ENCODE data around the gene SCRN2.

SCRN2 gene

DNA sequence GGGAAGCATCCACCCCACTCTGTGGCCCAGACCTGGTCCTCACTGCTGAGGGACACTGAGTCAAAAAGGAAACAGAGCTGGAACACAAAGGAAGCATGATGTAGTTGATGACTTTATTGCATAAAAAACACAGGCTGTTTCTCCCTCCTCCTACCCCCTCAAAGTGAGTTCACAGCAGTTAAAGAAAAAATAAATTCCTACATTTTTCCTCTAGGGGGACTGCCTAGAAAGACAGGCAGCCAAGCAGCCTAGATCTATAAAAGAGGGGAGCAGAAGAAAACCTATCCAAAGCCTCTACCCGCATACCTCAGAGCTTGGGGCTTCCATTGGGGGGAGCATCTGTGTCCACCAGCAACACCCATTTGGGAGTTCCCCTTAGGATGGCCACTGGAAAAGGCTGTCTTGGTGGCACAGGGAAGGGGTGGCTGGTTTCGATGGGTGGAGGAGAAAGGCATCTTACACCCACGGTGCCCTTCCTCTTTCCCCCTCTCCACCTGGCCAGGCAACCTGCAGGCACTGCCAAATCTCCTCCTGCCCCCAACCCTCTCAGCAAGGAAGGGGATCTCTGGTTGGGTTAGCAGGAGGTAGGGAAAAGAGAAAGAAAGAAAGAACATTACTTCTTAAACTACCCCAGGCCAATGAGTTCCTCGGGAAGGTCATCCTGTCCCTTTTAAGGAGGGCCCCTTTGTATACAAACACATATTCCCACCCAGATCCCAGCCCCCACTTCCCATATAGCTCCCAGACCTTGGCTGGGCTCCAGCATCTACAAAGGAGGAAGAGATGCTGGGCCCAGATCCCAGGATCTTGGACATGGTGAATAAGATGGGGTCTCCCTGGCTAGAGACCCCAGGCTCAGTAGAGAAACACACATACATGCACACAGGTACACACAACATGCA lies 4.0 kb upstream of the SCRN2 start:
- no peak overlapping the region for H3K27ac Mint-ChIP-seq
- no peak for DNase-seq
- no peak overlapping the region for H3K4me3 Mint-ChIP-seq
- no peaks in the 10 kb centered on the region for H3K9me3 Mint-ChIP-seq
- H3K4me1 Mint-ChIP-seq (ENCODE audit: low read depth), result peaks cover 31% of the 10 kb centered on the region
- peaks cover 64% of the 10 kb centered on the region for H3K27me3 Mint-ChIP-seq
- H3K36me3 Mint-ChIP-seq (ENCODE audit: low read depth), result peaks cover 4% of the 10 kb centered on the region

DNA sequence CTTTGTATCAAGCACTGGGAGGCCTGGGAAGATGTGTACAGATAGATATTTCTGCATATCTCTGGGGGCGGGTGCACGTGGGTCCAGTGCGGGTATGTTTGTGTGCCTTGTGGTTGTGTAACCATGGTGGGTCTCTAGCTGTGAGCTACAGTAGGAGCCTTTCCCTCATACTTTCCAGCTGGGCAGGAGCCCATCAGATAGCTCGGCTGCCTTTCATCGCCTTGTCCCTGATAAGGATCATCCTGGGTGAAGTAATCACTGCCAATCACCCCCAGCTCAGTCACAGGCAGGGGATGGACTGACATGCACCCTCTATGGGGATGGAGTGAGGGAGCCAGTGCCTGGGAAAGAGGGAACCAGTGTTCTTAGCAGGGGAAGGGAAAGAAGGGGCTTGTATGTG lies 3.2 kb upstream of the SCRN2 start:
- Mint-ChIP-seq H3K27me3 (peaks cover 56% of the 10 kb centered on the region), H3K4me3 (no peak overlapping the region), H3K9me3 (no peaks in the 10 kb centered on the region), H3K27ac (no peak overlapping the region), H3K4me1 (ENCODE audit: low read depth) (peaks cover 34% of the 10 kb centered on the region), H3K36me3 (ENCODE audit: low read depth) (peaks cover 4% of the 10 kb centered on the region)
- no peak for DNase-seq

DNA sequence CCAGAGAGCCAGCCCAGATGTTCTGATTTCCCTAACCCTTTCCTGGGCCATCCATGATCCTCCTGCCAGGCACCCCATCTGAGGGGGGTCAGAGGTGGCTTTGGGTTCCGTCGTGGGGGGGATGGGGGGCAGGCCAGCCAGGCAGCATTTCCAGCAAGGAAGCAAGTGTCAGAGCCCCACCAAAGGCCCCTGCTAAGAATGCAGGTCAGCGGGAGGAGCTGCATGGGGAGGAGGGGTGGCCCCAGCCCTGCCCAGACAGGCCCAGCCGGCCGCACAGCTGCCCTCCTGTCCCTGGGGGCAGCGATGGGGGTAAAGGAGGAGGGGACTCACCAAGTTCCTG lies 2.3 kb upstream of the SCRN2 start:
- DNase-seq, result no peak
- H3K36me3 Mint-ChIP-seq (ENCODE audit: low read depth), result peaks cover 10% of the 10 kb centered on the region
- peaks cover 37% of the 10 kb centered on the region for H3K4me1 Mint-ChIP-seq (ENCODE audit: low read depth)
- H3K4me3 Mint-ChIP-seq, result no peak overlapping the region
- peaks cover 47% of the 10 kb centered on the region for H3K27me3 Mint-ChIP-seq
- no peaks in the 10 kb centered on the region for H3K9me3 Mint-ChIP-seq
- H3K27ac Mint-ChIP-seq, result no peak overlapping the region

DNA sequence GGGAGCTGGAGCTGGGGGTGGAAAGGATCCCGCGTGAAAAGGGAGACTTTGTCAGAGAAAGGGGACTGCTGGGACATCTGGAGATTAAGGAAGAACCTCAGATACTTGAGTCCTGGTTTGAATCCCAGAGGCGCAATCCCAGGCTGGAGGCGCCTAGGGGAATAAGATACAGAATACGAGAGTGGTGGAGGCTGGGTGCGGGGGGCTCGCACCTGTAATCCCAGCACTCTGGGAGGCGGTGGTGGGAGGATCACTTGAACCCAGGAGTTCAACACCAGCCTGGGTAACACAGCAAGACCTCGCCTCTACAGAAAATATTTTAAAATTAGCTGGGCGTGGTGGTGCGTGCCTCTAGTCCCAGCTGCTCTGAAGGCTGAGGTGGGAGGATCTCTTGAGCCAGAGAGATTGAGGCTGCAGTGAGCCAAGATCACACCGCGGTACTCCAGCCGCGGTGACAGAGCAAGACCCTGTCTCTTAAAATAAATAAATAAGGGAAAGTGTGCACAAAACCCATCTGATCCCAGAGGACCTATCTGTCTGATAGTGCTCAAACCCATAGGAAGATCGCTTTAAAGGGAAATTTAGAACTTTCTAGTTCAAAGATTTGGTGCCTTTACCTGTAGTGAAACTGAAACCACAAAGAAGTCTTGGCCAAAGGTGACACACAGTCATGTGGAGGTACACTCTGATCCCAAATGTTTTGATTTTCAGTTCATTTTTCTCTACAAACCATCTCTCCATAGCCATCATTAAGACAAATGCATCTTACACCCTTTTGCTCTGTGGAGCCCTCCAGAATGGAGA lies 617 bp upstream of the SCRN2 start:
- Mint-ChIP-seq H3K27ac (peak overlapping the region; percentile 93), H3K27me3 (peaks cover 32% of the 10 kb centered on the region), H3K9me3 (no peaks in the 10 kb centered on the region), H3K36me3 (ENCODE audit: low read depth) (peaks cover 25% of the 10 kb centered on the region), H3K4me3 (peak overlapping the region; percentile 89), H3K4me1 (ENCODE audit: low read depth) (peaks cover 30% of the 10 kb centered on the region)
- no peak for DNase-seq

DNA sequence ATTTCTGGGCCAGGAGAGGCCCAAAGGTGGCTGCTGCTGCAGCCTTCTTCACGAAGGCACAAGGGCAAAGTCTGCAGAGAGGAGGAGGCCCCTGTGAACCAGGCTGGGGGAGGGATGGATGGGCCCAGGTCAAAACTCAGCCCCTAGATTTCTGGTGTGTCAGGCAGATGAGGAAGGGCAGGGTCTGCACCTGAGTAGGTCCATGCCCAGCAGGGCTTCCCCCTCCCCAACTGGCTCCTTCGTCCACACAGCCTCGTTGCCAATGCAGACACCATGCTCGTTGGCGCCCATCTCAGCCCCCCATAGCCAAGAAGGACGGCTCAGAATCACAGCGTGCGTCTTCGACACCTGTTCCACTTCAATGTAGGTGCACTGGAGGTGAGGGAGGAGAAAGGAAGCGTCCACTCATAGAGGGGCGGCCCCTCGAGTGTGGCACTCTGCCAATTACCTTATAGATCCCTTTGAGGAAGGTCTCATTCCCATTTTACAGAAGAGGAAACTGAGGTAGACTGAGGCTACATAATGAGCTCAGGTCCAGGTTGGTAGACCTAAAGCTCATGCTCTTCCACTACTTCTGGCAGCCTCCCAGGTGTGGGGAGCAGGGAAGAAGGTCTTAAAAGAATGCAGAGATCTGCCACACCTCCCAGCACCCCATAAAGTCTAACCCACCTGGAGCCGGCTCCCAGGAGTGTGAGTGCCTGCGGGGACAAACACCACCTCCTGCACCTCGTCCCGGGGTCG lies 902 bp downstream of the SCRN2 start:
- Mint-ChIP-seq H3K4me1 (ENCODE audit: low read depth) (peaks cover 38% of the 10 kb centered on the region), H3K27ac (peak overlapping the region; percentile 93)

DNA sequence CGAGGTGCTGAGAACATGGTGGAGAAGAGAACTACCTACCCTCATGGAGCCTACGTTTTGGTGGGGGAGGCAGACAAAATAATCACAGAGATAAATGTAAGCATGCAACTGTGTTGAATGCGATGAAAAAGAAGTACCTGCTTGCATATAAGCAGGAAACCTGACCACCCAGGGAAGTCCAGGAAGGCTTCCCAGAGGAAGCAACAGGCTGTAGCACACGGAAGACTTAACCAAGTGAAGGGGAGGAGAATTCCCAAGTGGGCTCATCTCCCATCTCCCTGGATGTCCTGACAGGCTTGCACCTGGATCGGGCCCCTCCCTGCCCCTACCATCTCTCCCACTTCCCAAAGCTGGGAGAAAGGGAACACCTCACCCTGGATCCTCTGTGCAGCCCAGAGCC lies 2.0 kb downstream of the SCRN2 start:
- no peak overlapping the region for H3K27ac Mint-ChIP-seq
- peaks cover 6% of the 10 kb centered on the region for H3K27me3 Mint-ChIP-seq
- peak overlapping the region; percentile 18 for H3K4me3 Mint-ChIP-seq
- H3K9me3 Mint-ChIP-seq, result no peaks in the 10 kb centered on the region
- H3K4me1 Mint-ChIP-seq (ENCODE audit: low read depth), result peaks cover 49% of the 10 kb centered on the region
- no peak for DNase-seq
- H3K36me3 Mint-ChIP-seq (ENCODE audit: low read depth), result peaks cover 31% of the 10 kb centered on the region

More for the DNA sequence above, 902 bp downstream of the SCRN2 start:
- no peak for DNase-seq
- H3K9me3 Mint-ChIP-seq, result no peaks in the 10 kb centered on the region
- peaks cover 17% of the 10 kb centered on the region for H3K27me3 Mint-ChIP-seq
- peaks cover 31% of the 10 kb centered on the region for H3K36me3 Mint-ChIP-seq (ENCODE audit: low read depth)
- peak overlapping the region; percentile 89 for H3K4me3 Mint-ChIP-seq

DNA sequence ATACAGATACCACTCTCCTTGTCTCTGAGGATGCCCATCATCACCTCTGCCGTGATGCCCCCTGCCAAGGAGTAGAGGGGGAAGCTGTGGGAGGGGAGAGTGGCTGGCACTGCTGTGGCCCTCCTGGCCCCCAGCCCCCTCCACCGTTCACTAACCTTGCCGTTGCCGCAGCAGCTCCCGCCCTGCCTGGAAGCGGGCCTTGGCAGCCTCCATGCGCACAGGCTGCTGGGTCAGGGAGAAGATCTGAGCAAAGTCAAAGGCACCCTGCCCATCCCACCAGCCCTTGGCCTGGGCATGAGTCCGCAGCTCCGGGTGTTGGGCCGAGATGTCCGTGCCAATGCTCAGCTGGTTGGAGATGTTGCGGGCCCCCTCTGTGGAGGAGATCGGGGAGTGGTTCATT lies 2.4 kb downstream of the SCRN2 start:
- H3K4me3 Mint-ChIP-seq, result peak overlapping the region; percentile 18
- peaks cover 53% of the 10 kb centered on the region for H3K4me1 Mint-ChIP-seq (ENCODE audit: low read depth)
- DNase-seq, result no peak
- H3K27me3 Mint-ChIP-seq, result peaks cover 2% of the 10 kb centered on the region
- no peak overlapping the region for H3K27ac Mint-ChIP-seq
- no peaks in the 10 kb centered on the region for H3K9me3 Mint-ChIP-seq
- H3K36me3 Mint-ChIP-seq (ENCODE audit: low read depth), result peaks cover 31% of the 10 kb centered on the region

DNA sequence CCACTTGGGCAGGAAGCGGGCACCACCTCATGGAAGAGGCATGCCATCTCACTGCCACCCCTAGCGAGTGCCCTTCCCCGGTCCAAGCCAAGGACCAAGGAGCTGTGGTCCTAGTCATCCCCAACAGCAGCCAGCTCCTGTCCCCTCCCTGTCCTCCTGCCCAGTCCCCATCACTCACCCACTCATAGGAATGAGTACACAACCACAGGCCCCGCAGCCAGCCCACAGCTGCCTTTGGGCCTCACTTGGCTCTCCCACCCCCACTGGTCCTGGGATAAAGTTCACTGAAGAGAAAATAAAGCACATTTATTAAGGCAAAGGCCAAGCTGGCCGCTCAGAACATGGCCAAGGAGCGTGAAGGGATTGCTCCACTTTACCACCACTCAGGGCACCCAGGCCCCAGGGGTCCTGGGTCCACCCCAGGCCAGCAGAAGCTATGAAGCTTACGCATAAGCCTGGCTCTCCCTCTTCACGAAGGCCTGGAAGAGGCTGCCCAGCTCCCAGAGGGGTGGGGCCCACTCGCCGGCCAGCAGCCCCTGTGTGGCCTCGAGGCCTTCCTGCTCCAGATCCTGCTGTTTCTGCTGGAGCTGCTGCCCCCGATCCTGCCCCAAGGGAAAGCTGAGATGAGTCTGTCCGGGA lies 3.6 kb downstream of the SCRN2 start:
- Mint-ChIP-seq H3K27me3 (no peaks in the 10 kb centered on the region), H3K4me1 (ENCODE audit: low read depth) (peaks cover 49% of the 10 kb centered on the region), H3K9me3 (no peaks in the 10 kb centered on the region), H3K4me3 (no peak overlapping the region), H3K27ac (no peak overlapping the region), H3K36me3 (ENCODE audit: low read depth) (peaks cover 31% of the 10 kb centered on the region)
- DNase-seq, result no peak

DNA sequence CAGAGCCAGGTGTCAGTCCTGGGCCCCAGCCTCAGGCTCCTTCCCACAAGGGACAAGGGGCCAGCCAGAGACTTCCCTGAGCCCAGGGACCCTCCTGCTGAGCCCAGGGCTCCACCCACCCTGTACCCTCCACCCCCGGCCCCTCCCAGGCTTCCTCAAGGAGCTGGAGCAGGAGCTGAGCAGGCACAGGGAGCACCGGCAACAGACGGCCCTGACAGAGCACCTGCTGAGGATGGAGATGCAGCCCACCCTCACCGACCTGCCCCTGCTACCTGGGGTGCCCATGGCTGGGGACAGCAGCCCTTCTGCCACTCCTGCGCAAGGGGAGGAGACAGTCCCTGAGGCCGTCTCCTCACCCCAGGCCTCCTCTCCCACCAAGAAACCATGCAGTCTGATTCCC lies 4.5 kb downstream of the SCRN2 start:
- H3K4me3 Mint-ChIP-seq, result no peak overlapping the region
- H3K9me3 Mint-ChIP-seq, result no peaks in the 10 kb centered on the region
- no peak for DNase-seq
- H3K27me3 Mint-ChIP-seq, result no peaks in the 10 kb centered on the region
- peaks cover 49% of the 10 kb centered on the region for H3K4me1 Mint-ChIP-seq (ENCODE audit: low read depth)
- peaks cover 31% of the 10 kb centered on the region for H3K36me3 Mint-ChIP-seq (ENCODE audit: low read depth)
- no peak overlapping the region for H3K27ac Mint-ChIP-seq

DNA sequence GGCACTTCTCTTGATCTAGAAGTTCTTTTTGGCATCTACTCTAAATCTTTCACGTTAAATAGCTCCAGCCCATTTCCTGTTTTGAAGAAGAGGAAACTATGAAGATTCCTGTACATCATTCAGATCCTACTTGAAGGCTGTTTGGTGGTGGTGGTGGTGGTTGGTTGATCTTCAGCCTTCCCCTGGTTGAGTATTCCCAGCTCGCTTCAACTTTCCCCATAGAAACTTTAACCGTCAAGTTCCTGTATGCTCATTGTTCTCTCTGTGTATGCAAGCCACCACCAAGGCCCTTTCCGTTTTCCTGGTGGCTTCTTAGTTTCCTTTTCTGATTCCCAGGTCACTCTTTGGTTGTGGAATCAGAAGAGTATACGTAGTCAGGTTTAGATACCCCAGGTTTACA lies 6.3 kb downstream of the SCRN2 start:
- DNase-seq, result no peak
- H3K4me1 Mint-ChIP-seq (ENCODE audit: low read depth), result peaks cover 49% of the 10 kb centered on the region
- H3K36me3 Mint-ChIP-seq (ENCODE audit: low read depth), result peaks cover 40% of the 10 kb centered on the region
- no peak overlapping the region for H3K4me3 Mint-ChIP-seq
- H3K27me3 Mint-ChIP-seq, result no peaks in the 10 kb centered on the region
- peak overlapping the region; percentile 45 for H3K27ac Mint-ChIP-seq
- no peaks in the 10 kb centered on the region for H3K9me3 Mint-ChIP-seq

DNA sequence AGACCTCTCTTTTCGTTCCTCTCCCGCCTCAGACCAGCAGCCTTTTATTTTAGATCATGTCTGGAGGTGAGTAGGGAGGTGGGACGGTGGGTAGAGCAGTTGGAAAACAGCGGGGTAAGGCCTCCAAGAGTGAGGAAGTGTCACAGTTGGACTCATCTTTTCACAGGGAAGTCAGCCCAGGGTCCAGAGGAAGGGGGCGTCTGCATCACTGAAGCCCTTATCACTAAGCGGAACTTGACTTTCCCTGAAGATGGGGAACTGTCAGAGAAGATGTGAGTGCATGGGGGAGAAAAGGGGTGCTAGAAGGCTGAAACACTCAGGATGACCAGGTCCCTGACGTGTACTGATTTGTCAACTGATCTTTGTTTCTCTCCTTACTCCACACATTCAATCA lies 9.1 kb downstream of the SCRN2 start:
- H3K4me1 Mint-ChIP-seq (ENCODE audit: low read depth), result peaks cover 58% of the 10 kb centered on the region
- H3K27me3 Mint-ChIP-seq, result no peaks in the 10 kb centered on the region
- peak overlapping the region; percentile 92 for H3K4me3 Mint-ChIP-seq
- DNase-seq, result no peak
- H3K9me3 Mint-ChIP-seq, result no peaks in the 10 kb centered on the region
- H3K27ac Mint-ChIP-seq, result peak overlapping the region; percentile 93
- H3K36me3 Mint-ChIP-seq (ENCODE audit: low read depth), result peaks cover 47% of the 10 kb centered on the region

DNA sequence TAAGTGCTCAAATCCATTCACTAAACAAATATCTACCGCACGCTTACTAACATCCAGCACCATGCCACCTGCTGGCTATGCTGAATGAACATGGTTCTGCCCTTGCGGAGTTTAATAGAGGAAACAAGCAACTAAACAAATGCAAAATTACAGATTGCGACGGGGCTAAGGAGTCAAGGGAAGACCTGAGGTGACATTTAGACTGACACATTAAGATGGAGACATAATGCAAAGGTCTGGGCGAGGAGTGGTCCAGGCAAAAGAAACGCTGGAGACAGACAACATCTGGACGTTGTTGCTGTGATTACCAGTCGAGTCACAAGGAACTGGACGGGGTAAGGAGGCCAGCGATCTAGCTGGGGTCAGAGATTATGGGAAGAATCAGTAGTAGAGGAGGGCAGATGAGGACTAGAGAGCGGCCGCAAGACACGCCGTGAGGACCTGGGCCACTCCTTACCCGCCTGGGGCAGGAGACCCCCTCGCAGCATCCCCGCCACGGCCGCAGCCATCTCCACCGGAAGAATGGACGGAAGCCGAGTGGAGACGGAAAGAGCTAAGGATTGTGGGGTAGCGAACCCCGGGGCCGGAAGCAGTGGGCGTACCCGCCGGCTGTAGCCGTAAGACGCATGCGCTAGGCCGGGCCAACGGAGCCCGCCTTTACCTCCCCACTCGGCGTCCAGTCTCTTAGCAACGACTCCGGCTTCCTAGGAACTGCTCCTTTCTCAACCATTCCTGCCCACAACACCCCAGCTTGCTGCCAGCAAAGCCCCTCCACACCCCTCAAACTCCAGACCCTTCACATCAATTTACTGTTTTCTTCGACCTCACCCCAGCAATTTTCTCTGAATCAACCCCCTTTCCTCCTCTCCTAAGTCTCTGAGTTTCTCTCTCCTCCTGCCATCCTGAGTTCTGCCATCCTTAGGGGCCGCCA lies 9.8 kb downstream of the SCRN2 start, which contains the start of the genes LRRC46 and MRPL10:
Gene LRRC46 (plus strand): TSS at position 668 of the 931 bp plus-strand sequence. CDS start 320 bp downstream, outside the sequence.
Gene MRPL10 (minus strand): TSS at position 539 of the 931 bp plus-strand sequence. CDS start 30 bp downstream, at position 509.
- H3K9me3 Mint-ChIP-seq, result no peaks in the 10 kb centered on the region
- peak within 1 kb of the TSS; percentile 92 for H3K4me3 Mint-ChIP-seq
- H3K27me3 Mint-ChIP-seq, result no peaks in the 10 kb centered on the region
- peaks cover 51% of the 10 kb centered on the region for H3K36me3 Mint-ChIP-seq (ENCODE audit: low read depth)
- peaks cover 58% of the 10 kb centered on the region for H3K4me1 Mint-ChIP-seq (ENCODE audit: low read depth)
- DNase-seq, result peak; percentile 94
- peak within 1 kb of the TSS; percentile 93 for H3K27ac Mint-ChIP-seq

DNA sequence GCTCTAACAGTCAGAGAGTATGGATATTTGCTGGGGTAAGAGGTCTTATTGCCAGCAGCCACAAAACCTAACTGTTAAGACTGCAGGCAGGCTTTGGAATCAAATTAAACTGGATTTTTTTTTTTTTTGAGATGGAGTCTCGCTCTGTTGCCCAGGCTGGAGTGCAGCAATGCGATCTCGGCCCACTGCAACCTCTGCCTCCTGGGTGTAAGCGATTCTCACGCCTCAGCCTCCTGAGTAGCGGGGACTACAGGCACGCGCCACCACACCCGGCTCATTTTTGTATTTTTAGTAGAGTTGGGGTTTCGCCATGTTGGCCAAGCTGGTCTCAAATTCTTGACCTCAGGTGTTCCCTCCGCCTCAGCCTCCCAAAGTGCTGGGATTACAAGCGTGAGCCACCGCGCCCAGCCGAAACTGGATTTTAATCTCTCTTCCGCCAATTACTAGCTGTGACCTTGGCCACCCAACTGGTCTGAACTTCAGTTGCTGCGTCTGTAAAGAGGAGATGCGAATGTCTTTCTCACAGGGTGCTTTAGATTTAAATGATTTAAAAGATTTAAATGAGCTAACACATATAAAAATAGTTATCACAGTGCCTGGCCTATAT lies 10.6 kb downstream of the SCRN2 start:
- no peaks in the 10 kb centered on the region for H3K27me3 Mint-ChIP-seq
- H3K36me3 Mint-ChIP-seq (ENCODE audit: low read depth), result peaks cover 54% of the 10 kb centered on the region
- peak overlapping the region; percentile 92 for H3K4me3 Mint-ChIP-seq
- peak overlapping the region; percentile 93 for H3K27ac Mint-ChIP-seq
- DNase-seq, result no peak
- H3K4me1 Mint-ChIP-seq (ENCODE audit: low read depth), result peaks cover 52% of the 10 kb centered on the region
- no peaks in the 10 kb centered on the region for H3K9me3 Mint-ChIP-seq
